Placental epithelial cell (primary cell): ENCODE measurements around the gene CMC4. TPM values are rescaled to one million over a fixed set of nuclear protein-coding genes. Genes with fewer than 3 reads are reported as not detected.

ENCODE experiments used
- total RNA-seq: library from RNA; depleted of rRNA; stranded (reverse); fragments of >200 nt; gene quantifications from 2 replicates; pipeline ENCODE4 v1.2.3, GENCODE V29; 2012

CMC4 gene, protein sequence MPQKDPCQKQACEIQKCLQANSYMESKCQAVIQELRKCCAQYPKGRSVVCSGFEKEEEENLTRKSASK
- total RNA-seq = 13.7 and 16.3 TPM in 2 replicates

DNA sequence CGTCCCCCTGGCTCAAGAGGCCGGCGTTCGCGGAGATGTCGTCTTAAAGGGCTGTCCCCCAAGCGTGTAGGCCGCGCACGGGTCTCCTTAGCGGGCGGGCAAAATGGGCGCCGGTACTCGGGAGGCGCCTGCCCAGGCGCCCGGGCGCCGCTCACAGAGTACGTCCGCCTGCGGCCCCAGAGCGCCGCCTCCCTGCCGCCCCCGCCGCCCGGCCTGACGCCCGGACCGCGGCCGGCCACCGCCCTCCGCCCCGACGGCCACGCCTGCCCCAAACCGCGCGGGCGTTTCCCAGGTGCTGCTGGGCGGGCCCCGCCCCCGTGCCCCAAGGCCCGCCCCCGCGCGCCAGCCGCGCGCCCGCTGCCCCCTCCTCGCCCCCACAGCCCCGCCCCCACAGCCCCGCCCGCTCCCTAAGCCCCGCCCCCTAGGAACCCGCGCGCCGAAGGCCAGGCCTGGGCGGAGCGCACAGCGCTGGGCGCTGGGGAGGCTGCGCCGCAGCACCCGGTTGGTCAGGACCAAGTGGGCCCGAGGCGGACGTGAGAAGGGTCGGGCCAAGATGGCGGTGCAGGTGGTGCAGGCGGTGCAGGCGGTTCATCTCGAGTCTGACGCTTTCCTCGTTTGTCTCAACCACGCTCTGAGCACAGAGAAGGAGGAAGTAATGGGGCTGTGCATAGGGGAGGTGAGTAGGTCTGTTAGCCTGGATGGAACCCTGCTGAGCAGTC is at the start of gene CMC4, which contains the start of the genes BRCC3 and MTCP1:
CMC4 (minus strand) TSS at position 162 of the 719 bp plus-strand sequence. CDS start 7,113 bp downstream, outside the sequence.
BRCC3 (plus strand) TSS at position 534 of the 719 bp plus-strand sequence; CDS start at position 554, 20 bp downstream.
MTCP1 (minus strand) TSS at position 162 of the 719 bp plus-strand sequence. CDS start 5,126 bp downstream, outside the sequence.

DNA sequence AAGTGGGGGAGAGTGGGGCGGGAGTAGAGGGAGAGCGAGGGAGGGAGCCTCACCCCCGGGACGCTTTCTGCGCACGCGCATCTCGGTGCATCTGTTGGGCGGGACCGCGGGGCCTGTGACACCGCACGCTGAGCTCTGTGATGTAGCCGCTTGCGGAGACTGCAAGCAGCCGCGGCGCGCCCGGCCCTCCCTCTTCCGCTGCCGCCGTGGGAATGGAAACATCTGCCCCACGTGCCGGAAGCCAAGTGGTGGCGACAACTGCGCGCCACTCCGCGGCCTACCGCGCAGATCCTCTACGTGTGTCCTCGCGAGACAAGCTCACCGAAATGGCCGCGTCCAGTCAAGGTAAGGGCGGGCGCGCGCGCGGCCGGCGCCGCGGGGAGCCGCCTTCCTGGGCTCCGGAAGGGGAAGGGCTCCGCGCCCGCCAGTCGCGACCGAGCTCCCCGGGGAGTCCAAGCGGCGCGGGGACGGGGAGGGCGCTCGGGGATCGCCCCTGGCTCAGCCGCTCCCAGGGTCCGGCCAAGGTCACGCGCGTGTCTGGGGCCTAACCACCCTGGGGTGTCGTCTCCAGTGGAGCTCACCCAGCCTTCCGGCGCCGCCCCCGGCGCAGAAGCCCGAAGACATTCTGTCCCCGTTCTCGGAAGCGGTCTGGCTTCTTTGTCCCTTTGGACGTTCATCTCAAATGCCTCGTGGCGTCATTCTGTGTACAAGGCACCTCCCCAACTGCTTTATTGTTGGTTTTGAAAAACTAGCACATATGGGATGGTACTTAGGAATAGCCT is 44.0 kb downstream of the CMC4 start, which contains the start of gene FUNDC2:
FUNDC2 (plus strand) TSS at position 118 of the 782 bp plus-strand sequence; CDS start at position 213, 95 bp downstream.

DNA sequence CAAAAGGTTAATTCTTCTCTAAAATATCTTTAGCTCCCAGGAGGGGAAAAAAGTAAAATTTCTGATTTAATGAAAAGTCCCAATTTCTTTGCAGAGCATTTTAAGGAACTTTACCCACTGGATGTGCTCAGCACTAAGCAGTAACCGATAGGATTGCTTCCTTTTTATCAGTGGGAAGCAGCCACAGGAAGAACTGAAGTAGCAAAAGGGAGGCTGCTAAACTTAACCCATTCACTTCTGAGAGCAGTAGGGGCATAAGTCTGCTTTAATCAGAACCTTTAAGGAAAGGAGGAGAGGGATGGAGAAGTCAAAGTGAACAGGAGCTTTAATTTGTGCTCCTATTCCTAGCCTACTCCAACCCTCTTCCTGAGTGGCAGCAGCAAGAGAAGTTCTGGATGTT is 48.4 kb downstream of the CMC4 start, which contains the start of gene F8:
F8 (minus strand) TSS at position 139 of the 400 bp plus-strand sequence. CDS start 171 bp downstream, outside the sequence.

Other genes starting within 250 kb of the CMC4 start
- not detected in 2 replicates for gene SMIM9, start 236.5 kb downstream of the CMC4 start, total RNA-seq
- gene F8A1, start 184.8 kb downstream of the CMC4 start, total RNA-seq = 4.3 and 7.9 TPM in 2 replicates
- gene F8, start 48.4 kb downstream of the CMC4 start, total RNA-seq = 1.6 and 2.6 TPM in 2 replicates
- 36.1 and 42.5 TPM in 2 replicates for gene FUNDC2, start 44.3 kb downstream of the CMC4 start, total RNA-seq
- 1.4 and 17.7 TPM in 2 replicates for gene MTCP1, start within 50 bp of the CMC4 start, total RNA-seq
- 7.5 and 9.9 TPM in 2 replicates for gene BRCC3, start 372 bp upstream of the CMC4 start, total RNA-seq
- 24.3 and 46.4 TPM in 2 replicates for gene VBP1, start 145.3 kb upstream of the CMC4 start, total RNA-seq
- under 0.01 TPM in 1 of 2 replicates, not detected in the other for gene RAB39B, start 193.4 kb upstream of the CMC4 start, total RNA-seq